Ishikawa (cell line): Measurements from ENCODE around the gene NHLRC4.

ENCODE experiments used
- CEBPB ChIP-seq: IDR thresholded peaks from 2 replicates; pipeline ENCODE4 v1.6.1; 2012
- CREB1 ChIP-seq: IDR thresholded peaks from 2 replicates; pipeline ENCODE4 v1.6.1; 2012; ENCODE audit warnings: low read depth
- EGR1 ChIP-seq: IDR thresholded peaks from 2 replicates; pipeline ENCODE4 v1.6.1; 2012
- EP300 ChIP-seq: IDR thresholded peaks from 2 replicates; pipeline ENCODE4 v1.6.1; 2012; ENCODE audit warnings: borderline replicate concordance
- FOXM1 ChIP-seq: IDR thresholded peaks from 2 replicates; pipeline ENCODE4 v1.6.1; 2012; ENCODE audit warnings: low read depth, borderline replicate concordance
- NFIC ChIP-seq: IDR thresholded peaks from 2 replicates; pipeline ENCODE4 v1.6.1; 2012
- RAD21 ChIP-seq: IDR thresholded peaks from 2 replicates; pipeline ENCODE4 v1.6.1; 2012; ENCODE audit warnings: low read depth
- TAF1 ChIP-seq: IDR thresholded peaks from 2 replicates; pipeline ENCODE4 v1.6.1; 2012; ENCODE audit warnings: low read depth, mild to moderate bottlenecking
- TCF12 ChIP-seq: IDR thresholded peaks from 2 replicates; pipeline ENCODE4 v1.6.1; 2012; ENCODE audit warnings: low read depth
- TEAD4 ChIP-seq: IDR thresholded peaks from 2 replicates; pipeline ENCODE4 v1.6.1; 2012
- YY1 ChIP-seq: IDR thresholded peaks from 2 replicates; pipeline ENCODE4 v1.6.1; 2012; ENCODE audit warnings: low read depth
- ZBTB7A ChIP-seq: IDR thresholded peaks from 2 replicates; pipeline ENCODE4 v1.6.1; 2012; ENCODE audit warnings: low read depth
- TF ChIP-seq, protein P1 (sequence below): IDR thresholded peaks from 2 replicates; pipeline ENCODE4 v1.6.1; 2012
- TF ChIP-seq, protein P2 (sequence below): IDR thresholded peaks from 2 replicates; pipeline ENCODE4 v1.6.1; 2012; ENCODE audit warnings: low read depth, mild to moderate bottlenecking
- TF ChIP-seq, protein P3 (sequence below): IDR thresholded peaks from 2 replicates; pipeline ENCODE4 v1.6.1; 2012

The NHLRC4 gene

DNA sequence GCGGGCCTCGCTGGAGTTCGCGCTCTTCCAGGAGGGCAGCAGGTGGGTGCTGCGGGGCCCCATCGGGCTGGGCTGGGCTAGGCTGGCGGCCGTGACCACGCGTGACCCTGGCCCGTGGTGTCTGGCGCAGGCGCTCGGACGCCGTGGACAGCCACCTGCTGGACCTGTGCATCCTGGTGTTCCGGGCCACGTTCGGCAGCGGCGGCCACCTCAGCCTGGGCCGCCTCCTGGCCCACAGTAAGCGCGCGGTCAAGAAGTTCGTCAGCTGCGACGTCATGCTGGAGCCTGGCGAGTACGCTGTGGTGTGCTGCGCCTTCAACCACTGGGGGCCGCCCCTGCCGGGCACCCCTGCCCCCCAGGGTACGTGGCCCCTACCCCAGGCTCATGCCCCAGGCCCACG lies 14.6 kb upstream of the NHLRC4 start:
- TF ChIP-seq TAF1, result no peak
- TF ChIP-seq YY1, result no peak
- TF ChIP-seq TCF12, result no peak
- no peak for TF ChIP-seq EP300
- no peak for TF ChIP-seq CEBPB
- TF ChIP-seq, protein P1, sequence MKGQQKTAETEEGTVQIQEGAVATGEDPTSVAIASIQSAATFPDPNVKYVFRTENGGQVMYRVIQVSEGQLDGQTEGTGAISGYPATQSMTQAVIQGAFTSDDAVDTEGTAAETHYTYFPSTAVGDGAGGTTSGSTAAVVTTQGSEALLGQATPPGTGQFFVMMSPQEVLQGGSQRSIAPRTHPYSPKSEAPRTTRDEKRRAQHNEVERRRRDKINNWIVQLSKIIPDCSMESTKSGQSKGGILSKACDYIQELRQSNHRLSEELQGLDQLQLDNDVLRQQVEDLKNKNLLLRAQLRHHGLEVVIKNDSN, result no peak
- no peak for TF ChIP-seq RAD21
- TF ChIP-seq ZBTB7A, result no peak
- no peak for TF ChIP-seq TEAD4
- TF ChIP-seq EGR1, result no peak

DNA sequence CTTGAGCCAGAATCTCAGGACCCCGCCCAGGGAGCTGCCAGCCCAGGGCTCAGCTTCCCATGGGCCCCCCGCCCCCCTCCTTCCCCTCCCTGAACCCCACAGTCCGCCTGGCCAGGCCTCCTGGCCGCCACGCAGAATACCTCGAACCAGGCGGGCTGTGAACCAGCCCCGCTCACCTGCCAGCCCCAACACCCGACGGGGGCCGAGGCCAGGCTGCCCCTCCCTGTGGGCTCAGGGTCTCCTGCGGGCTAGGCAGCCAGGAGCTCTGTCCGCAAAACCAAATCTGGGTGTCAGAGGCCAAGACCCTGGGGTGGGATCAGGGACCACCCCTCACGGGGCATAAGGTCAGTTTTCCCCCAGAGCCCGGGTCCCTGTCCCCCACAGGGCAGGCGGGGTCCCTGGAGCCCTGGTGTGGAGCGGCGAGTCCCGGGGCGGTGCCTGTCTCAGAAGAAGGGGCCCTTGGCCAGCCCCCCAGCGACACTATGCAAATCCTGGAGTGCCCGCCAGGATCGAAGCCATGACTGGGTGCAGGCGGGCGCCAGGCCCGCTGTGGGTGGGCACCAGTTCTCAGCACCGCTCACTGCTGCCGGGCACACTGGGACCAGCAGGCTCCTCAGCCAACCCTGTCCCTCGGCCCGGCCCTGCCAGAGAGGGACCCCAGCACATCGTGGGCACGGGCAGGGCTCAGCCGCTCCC lies 13.1 kb upstream of the NHLRC4 start:
- TF ChIP-seq ZBTB7A, result 0 out of 2 replicates have a peak, but pooled peaks have one; percentile 43
- TF ChIP-seq, protein P1, result no peak

DNA sequence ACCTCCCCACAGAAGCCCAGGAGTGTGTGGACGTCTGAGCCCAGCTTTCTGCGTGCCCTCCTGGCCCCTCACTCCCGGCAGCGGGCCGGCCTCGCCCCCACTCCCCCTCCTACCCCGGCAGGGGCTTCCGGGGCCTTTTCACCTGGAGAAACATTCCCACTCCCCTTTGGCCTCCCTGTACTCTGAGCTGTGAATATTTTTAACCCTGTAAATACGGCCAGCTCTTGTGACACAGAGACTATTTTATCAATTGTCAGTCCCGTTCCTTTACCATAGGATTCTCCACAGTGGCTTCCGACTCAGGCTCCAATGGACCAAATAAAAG lies 12.5 kb upstream of the NHLRC4 start:
- TF ChIP-seq TEAD4, result no peak
- TF ChIP-seq CEBPB, result no peak
- TF ChIP-seq CREB1, result no peak
- no peak for TF ChIP-seq YY1

DNA sequence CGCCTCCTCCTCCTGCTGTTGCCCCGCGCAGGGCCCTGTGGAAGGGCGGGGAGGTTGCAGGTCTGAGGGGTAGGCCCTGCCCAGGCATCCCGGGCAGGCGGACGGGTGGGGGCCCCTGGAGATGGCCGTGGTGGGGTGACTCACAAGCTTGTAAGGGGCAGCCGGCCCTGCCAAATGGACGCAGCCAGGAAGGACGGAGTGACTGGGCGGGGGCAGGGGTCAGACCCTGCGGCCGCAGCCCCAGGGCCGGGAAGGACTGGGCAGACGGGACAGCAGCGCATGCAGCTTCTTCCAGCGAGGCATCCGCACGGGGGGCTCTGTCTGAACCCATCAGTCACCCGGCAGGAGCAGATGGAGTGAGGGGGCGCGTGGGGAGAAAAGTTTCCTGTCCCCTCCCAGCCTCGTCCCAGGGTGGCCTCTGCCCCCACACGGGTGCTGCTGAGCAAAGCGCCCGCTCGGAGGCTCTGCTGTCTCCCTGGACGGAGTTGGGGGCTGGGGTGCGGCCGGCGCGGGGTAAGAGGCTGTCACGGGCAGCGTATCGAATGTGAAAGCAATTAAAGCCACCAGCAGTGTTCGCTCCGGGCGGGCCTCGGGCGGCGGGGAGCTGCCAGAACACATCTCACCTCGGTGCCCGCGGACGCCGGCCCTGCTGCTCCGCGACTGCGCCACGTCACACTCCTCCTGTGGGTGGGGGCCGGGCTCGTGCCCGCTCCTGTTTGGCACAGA lies 12.0 kb upstream of the NHLRC4 start:
- TF ChIP-seq, protein P2, sequence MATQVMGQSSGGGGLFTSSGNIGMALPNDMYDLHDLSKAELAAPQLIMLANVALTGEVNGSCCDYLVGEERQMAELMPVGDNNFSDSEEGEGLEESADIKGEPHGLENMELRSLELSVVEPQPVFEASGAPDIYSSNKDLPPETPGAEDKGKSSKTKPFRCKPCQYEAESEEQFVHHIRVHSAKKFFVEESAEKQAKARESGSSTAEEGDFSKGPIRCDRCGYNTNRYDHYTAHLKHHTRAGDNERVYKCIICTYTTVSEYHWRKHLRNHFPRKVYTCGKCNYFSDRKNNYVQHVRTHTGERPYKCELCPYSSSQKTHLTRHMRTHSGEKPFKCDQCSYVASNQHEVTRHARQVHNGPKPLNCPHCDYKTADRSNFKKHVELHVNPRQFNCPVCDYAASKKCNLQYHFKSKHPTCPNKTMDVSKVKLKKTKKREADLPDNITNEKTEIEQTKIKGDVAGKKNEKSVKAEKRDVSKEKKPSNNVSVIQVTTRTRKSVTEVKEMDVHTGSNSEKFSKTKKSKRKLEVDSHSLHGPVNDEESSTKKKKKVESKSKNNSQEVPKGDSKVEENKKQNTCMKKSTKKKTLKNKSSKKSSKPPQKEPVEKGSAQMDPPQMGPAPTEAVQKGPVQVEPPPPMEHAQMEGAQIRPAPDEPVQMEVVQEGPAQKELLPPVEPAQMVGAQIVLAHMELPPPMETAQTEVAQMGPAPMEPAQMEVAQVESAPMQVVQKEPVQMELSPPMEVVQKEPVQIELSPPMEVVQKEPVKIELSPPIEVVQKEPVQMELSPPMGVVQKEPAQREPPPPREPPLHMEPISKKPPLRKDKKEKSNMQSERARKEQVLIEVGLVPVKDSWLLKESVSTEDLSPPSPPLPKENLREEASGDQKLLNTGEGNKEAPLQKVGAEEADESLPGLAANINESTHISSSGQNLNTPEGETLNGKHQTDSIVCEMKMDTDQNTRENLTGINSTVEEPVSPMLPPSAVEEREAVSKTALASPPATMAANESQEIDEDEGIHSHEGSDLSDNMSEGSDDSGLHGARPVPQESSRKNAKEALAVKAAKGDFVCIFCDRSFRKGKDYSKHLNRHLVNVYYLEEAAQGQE, result no peak
- TF ChIP-seq FOXM1 (no peak), CREB1 (no peak), TEAD4 (no peak), NFIC (no peak), CEBPB (no peak), EGR1 (no peak), RAD21 (no peak), TCF12 (no peak), YY1 (no peak), EP300 (no peak), TAF1 (no peak), ZBTB7A (no peak)
- TF ChIP-seq, protein P3, sequence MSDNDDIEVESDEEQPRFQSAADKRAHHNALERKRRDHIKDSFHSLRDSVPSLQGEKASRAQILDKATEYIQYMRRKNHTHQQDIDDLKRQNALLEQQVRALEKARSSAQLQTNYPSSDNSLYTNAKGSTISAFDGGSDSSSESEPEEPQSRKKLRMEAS, result no peak
- TF ChIP-seq, protein P1, result no peak

DNA sequence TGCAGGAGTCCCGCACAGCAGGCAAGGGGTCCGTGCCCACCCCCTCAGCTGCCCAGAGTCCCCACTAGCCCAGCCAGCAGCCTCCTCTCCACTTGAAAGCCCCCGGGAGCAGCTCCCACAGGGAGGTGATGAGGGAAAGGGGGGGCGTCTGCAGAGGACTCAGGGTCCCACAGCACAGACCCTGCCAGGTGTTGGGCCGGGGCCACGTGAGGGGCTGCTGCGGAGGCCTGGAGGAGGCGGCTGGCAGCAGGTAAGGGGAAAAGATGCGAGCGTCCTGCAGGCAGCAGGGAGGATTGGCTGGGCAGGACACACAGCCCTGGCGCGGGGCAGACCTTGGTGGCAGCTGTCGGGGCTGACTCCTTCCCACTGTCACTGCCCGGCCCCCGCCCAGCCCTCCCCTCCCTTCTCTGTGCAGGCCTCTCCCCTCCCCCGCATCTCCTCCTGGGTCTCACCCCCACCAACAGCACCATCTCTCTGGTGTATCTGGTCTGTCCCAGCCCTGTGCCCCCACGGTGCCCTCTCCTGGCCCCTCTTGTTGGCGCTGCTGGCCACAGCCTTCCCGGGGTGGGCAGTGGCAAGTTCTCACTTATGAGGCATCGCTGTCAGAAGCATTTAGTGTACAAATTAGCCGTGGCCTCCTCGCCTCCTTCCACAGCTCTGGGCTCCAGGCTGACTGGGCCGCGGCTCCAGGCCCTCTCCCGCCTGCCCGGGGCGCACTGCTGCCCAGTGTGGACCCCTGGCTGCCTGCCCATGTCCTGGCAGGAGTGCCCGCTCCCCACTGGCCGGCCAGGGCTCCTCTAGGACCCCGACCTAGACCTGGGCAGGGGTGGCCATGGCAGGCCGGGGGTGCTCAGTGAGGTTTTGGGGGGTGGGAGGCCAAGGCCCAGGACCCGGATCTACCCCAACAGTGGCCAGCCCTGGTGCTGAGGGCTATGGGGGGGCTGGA lies 11.0 kb upstream of the NHLRC4 start:
- TF ChIP-seq CREB1 (no peak), CEBPB (no peak), NFIC (no peak), TAF1 (no peak), YY1 (no peak), EP300 (no peak), TCF12 (no peak), RAD21 (no peak)
- TF ChIP-seq, protein P2, result no peak
- TF ChIP-seq, protein P3, result no peak
- TF ChIP-seq, protein P1, result no peak
